HG03060 (cell line): ENCODE data around the gene OR2H1.

Experiments
- ATAC-seq: cut with Tn5 transposase; IDR thresholded peaks from one replicate; pipeline ENCODE4 v1.9.1; 2021; ENCODE audit warnings: low read depth, moderate number of reproducible peaks; ENCODE audit not compliant: unreplicated experiment

The OR2H1 gene

DNA sequence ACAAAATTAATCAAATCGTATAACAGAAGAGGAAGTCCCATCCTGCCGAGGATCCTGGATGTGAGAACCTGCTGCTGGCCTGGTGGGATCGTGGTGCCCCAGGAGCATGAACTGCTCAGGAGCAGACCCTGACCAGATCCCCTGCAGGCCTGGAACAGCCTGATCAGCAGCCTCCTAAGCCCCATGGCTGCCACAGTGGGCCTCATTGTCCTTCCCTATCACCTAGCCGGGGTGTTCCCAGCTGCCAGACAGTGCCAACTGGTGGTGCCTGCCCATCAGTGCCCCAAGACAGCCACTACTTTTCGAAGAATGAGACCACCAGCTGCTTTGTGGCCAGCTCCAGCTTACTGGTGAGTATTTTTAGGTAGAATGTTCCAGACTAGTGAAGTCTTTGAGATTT lies 50.4 kb downstream of the OR2H1 start:
- ATAC-seq: no peak

DNA sequence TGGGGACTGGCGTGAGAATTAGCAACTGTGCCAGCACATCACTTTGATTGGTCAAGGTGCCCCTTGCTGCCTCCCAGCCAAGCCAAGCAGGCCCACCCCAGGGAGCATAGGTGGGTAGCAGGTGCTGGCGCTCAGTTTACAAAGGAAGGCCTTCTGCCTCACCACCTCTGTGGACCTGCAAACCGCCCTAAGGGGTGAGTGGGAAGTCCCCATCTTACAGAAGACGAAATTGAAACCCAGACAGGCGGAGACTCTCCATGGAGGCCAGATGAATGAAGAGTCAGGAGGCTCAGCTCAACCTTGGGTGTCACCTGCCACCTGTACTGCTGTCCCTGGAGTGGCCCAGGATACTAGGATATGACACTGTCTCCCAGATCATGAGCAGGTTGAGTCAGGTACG lies 52.3 kb downstream of the OR2H1 start:
- ATAC-seq: no peak

DNA sequence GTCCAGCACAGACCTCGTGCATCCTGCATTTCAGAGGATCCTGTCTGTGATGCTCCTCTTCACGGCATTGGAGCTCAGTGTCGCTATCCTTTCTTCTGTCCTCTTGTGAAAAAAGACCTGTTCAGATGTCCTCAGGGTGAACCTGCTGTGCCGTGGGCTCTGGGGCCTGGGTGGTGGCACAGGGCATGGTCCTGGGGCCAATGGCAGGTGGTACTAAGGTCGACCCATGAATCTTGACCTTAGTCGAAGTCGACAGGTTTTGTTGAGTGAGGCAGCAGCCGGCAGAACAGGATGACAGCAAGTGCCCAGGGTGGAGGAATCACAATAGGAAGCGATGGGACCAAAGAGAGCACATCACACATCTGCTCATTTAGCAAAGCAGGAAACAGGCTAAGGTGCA lies 52.8 kb downstream of the OR2H1 start:
- no peak for ATAC-seq

DNA sequence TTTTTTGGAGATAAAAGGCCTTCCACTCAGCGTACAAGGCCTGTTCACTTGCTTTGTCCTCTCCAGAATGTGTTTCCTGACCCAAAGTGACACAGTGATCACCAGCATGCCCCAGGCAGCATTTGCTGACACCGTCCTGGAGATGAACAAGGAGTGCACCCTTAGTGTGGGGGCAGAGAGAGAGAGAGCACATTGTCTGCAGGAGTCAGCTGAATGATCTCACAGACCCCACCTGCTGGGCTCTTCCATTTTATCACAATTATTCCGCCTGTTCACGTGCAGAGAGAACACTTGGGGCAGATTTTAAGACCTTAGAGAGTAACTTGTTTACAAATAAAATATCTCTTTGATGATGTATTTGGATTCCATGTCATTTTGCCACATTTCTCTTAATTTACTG lies 53.2 kb downstream of the OR2H1 start:
- ATAC-seq: no peak

DNA sequence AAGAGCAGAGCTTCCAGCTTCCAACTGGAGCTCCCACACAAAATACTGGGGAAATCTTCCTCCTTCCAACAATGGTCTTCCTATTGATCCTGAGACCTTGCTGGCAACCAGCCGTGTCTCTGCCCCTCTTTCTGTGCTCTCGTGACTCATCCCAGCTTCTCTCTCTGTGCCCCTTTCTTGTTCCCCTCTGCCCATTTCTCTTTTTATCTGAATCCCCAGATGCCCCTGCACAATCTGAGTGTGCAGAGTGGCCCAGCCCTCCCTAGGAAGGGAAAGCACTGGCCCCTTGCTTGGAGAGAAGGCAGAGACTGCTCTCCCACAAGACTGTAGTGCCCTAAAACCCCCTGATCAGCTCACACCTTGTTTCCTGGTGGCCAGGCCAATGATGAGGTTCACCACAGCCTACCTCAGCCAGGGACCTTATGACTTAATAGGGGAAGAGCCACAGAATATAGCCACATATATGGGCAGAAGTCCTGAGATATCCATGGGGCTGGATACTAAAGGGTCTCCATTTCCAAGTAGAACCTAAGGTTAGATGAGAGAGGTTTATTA lies 53.9 kb downstream of the OR2H1 start:
- no peak for ATAC-seq
